ENCODE results near the gene RASGRF1. TPM values are rescaled to one million over a fixed set of nuclear protein-coding genes. Genes with fewer than 3 reads are reported as not detected.

Gene RASGRF1
- polyA plus RNA-seq, 1 donor (not counting 4 experiments of a cell fraction or from before 2014, with no cell fraction given) = 0.08 TPM

DNA sequence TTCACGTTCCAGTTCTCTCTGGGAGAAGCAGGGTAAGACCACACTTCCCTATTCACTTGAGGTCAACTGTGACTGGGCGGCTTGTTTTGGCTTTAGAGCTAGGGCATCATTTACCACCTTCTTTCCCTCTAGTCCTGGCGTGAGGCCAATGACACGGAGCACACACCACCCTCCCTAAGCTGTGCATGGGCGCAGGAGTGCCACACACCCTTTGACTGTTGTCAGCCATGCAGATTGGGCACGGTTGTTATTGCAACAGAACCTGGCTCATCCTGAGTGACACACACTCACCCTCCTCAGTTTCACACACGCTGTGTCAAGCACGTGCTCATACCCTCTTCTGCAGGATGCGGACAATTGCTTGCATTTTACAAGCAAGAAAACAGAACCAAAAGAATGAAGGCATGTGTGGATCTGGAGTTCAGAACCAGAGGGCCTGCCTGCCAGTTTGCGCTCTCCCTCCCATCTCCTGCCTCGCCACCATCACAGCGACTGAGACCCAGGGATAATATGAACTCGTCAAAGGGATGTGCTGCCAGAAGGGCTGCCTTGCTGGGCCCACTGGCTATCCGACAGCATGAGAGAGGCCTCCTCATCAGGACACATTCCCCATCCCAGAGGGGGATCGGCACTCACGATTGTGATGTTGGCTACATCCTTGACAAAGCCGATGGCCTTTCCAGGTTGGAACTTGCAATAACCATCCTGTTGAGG, 163.3 kb downstream of the RASGRF1 start:
- DNase-seq (ENCODE audit: low read depth, low spot score) (no peak), FAIRE-seq (no peak)
- Histone ChIP-seq H3K9ac (ENCODE audit: control insufficient read depth, extremely low read depth, insufficient read depth, low read length) (no peak overlapping the region), H3K9me1 (ENCODE audit: control insufficient read depth, extremely low read depth, insufficient read depth, low read length) (no peaks in the 10 kb centered on the region), H3K79me2 (ENCODE audit: control insufficient read depth, insufficient read depth, low read length) (no peaks in the 10 kb centered on the region), H3K27ac (ENCODE audit: control insufficient read depth, insufficient read depth, low read length) (no peak overlapping the region), H3K4me2 (ENCODE audit: control insufficient read depth, extremely low read depth, insufficient read depth, low read depth, low read length) (no peak overlapping the region), H4K20me1 (ENCODE audit: control insufficient read depth, extremely low read depth, insufficient read depth, low read length) (no peaks in the 10 kb centered on the region), H2AFZ (ENCODE audit: control insufficient read depth, low read length) (no peak overlapping the region), H3K9me3 (ENCODE audit: control insufficient read depth, low read depth, low read length) (no peaks in the 10 kb centered on the region), H3K4me3 (ENCODE audit: control insufficient read depth in 2 of 3, extremely low read depth in 1 of 3, insufficient read depth in 2 of 3, low read depth in 1 of 3, low read length in 3 of 3) (no peak overlapping the region), H3K4me1 (ENCODE audit: control insufficient read depth, extremely low read depth, insufficient read depth, low read length) (peaks cover 21% of the 10 kb centered on the region), H3K27me3 (ENCODE audit: control insufficient read depth, extremely low read depth, insufficient read depth, low read length) (peaks cover 4% of the 10 kb centered on the region), H3K36me3 (ENCODE audit: control insufficient read depth in 2 of 2, extremely low read depth in 1 of 2, insufficient read depth in 2 of 2, low read length in 2 of 2) (peaks cover 8 to 23% of the 10 kb centered on the region in 2 experiments)
- TF ChIP-seq, protein P1, sequence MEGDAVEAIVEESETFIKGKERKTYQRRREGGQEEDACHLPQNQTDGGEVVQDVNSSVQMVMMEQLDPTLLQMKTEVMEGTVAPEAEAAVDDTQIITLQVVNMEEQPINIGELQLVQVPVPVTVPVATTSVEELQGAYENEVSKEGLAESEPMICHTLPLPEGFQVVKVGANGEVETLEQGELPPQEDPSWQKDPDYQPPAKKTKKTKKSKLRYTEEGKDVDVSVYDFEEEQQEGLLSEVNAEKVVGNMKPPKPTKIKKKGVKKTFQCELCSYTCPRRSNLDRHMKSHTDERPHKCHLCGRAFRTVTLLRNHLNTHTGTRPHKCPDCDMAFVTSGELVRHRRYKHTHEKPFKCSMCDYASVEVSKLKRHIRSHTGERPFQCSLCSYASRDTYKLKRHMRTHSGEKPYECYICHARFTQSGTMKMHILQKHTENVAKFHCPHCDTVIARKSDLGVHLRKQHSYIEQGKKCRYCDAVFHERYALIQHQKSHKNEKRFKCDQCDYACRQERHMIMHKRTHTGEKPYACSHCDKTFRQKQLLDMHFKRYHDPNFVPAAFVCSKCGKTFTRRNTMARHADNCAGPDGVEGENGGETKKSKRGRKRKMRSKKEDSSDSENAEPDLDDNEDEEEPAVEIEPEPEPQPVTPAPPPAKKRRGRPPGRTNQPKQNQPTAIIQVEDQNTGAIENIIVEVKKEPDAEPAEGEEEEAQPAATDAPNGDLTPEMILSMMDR (optimal IDR thresholded peaks at IDR 0.05 in 1 of 3, IDR thresholded peaks at IDR 0.05 in 1 of 3, conservative IDR thresholded peaks at IDR 0.05 in 1 of 3; ENCODE audit: extremely low read depth in 1 of 3, insufficient read depth in 2 of 3, low read length in 3 of 3) = no peak
- TF ChIP-seq EZH2 (IDR thresholded peaks at IDR 0.05; ENCODE audit: low read length) = no peak
- dilution Hi-C loops (cut with MboI; ENCODE audit: extremely low pct_ligation_motif_present, low sequenced_read_pairs) = no loop called here

DNA sequence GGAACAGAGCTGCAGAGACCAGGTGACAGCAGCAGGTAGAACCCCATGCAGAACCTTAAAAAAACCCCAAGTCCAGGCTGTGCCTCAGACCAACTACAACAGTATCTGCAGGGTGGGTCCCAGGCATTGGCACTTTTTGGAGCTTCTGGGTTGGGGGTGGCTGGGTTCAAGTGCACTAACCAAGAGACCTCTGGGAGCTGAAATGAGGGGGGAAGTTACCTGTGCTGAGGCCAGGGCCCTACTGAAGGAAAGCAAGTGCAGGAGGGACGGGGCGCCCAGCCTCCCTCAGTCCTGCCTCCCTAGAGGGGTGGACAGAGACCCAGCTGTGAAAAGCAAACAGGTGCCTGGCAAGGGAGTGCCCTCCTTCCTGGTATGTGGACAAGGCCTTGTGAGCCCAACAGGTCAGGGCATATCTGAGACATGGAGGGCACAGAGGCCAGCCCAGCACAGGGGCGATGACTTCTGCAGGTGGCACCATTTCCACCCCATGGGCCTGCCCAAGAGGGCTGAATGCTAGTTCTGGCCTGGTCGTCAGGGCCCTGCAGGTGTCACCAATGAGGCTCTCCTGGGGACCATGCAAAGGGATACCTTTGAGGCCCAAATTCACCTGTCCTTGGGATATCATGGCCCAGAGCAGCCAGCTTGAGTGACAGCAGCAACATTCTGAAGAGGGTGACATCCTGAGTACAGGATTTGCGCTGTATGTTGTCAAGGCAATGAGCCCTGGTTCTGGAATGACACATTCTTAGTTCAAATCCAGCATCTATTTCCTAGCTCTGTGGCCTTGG, 164.4 kb downstream of the RASGRF1 start:
- H3K9ac ChIP-seq (ENCODE audit: control insufficient read depth, extremely low read depth, insufficient read depth, low read length) = no peak overlapping the region
- no peak for FAIRE-seq
- no peaks in the 10 kb centered on the region for H4K20me1 ChIP-seq (ENCODE audit: control insufficient read depth, extremely low read depth, insufficient read depth, low read length)
- no peak overlapping the region for H3K4me3 ChIP-seq (ENCODE audit: control insufficient read depth in 2 of 3, extremely low read depth in 1 of 3, insufficient read depth in 2 of 3, low read depth in 1 of 3, low read length in 3 of 3)
- no peak overlapping the region for H2AFZ ChIP-seq (ENCODE audit: control insufficient read depth, low read length)
- no peaks in the 10 kb centered on the region for H3K9me1 ChIP-seq (ENCODE audit: control insufficient read depth, extremely low read depth, insufficient read depth, low read length)
- TF ChIP-seq, protein P1 (optimal IDR thresholded peaks at IDR 0.05 in 1 of 3, IDR thresholded peaks at IDR 0.05 in 1 of 3, conservative IDR thresholded peaks at IDR 0.05 in 1 of 3; ENCODE audit: extremely low read depth in 1 of 3, insufficient read depth in 2 of 3, low read length in 3 of 3) = no peak
- no peak for TF ChIP-seq EZH2 (IDR thresholded peaks at IDR 0.05; ENCODE audit: low read length)
- H3K9me3 ChIP-seq (ENCODE audit: control insufficient read depth, low read depth, low read length) = no peaks in the 10 kb centered on the region
- peaks cover 14% of the 10 kb centered on the region for H3K4me1 ChIP-seq (ENCODE audit: control insufficient read depth, extremely low read depth, insufficient read depth, low read length)
- no peak overlapping the region for H3K27ac ChIP-seq (ENCODE audit: control insufficient read depth, insufficient read depth, low read length)
- dilution Hi-C loops (cut with MboI; ENCODE audit: extremely low pct_ligation_motif_present, low sequenced_read_pairs) = no loop called here
- no peak for DNase-seq (ENCODE audit: low read depth, low spot score)
- no peaks in the 10 kb centered on the region for H3K27me3 ChIP-seq (ENCODE audit: control insufficient read depth, extremely low read depth, insufficient read depth, low read length)
- no peaks in the 10 kb centered on the region for H3K79me2 ChIP-seq (ENCODE audit: control insufficient read depth, insufficient read depth, low read length)
- H3K4me2 ChIP-seq (ENCODE audit: control insufficient read depth, extremely low read depth, insufficient read depth, low read depth, low read length) = no peak overlapping the region
- peaks cover 8 to 25% of the 10 kb centered on the region in 2 experiments for H3K36me3 ChIP-seq (ENCODE audit: control insufficient read depth in 2 of 2, extremely low read depth in 1 of 2, insufficient read depth in 2 of 2, low read length in 2 of 2)
